Endothelial cell of umbilical vein (primary cell): ENCODE results near the gene SHISA8. TPM values are rescaled to one million over a fixed set of nuclear protein-coding genes. Genes with fewer than 3 reads are reported as not detected.

ENCODE experiments used
- BruUV-seq: library from RNA; stranded (reverse); fragments of 400-500 nt; replicated peaks from 2 replicates; lab custom pipeline; 2021; lab: Mats Ljungman, UMichigan
- CTCF ChIA-PET: fragments of 300-600, 350-600 bp; sonication (Branson Sonifier 250); formaldehyde crosslinking; loops from one replicate; lab custom pipeline; 2021; ENCODE audit warnings: antibody characterized with exemption, inconsistent platforms; lab: Charles Lee
- POLR2A ChIA-PET: fragments of 300-600, 350-600 bp; sonication (Branson Sonifier 250); formaldehyde crosslinking; loops from one replicate; lab custom pipeline; 2021; ENCODE audit warnings: antibody characterized with exemption, inconsistent platforms; lab: Charles Lee
- DNase-seq: peaks from one replicate; pipeline ENCODE4 v3.0.0-alpha.2; 2011; ENCODE audit warnings: low read depth, low spot score
- FAIRE-seq: peaks from 2 replicates; lab custom pipeline; 2011; peaks lifted over from hg19 to GRCh38; lab: Jason Lieb, UNC
- H2AFZ ChIP-seq: 2 replicates; pipeline ENCODE4 v1.6.0; 2012; ENCODE audit warnings: low read depth, low read length, control low read depth, inconsistent platforms
- H3K27ac ChIP-seq: 2 replicates; pipeline ENCODE4 v1.5.1; 2011; ENCODE audit warnings: low read depth, mild to moderate bottlenecking, control low read depth, low read length, moderate library complexity; ENCODE audit not compliant: insufficient read depth
- H3K27me3 ChIP-seq, 2 experiments: 2 replicates each; pipeline versions ENCODE4 v1.6.0 to v1.6.1; 2011; ENCODE audit warnings: low read length in 2 of 2, mixed read lengths in 1 of 2; ENCODE audit not compliant: control insufficient read depth in 2 of 2, insufficient read depth in 2 of 2
- H3K36me3 ChIP-seq, 2 experiments: 2 replicates in 1 of 2; 3 replicates in 1 of 2; pipeline ENCODE4 v1.5.1; 2011; ENCODE audit warnings: low read length in 2 of 2, mild to moderate bottlenecking in 1 of 2, moderate library complexity in 1 of 2; ENCODE audit not compliant: control insufficient read depth in 2 of 2, insufficient read depth in 2 of 2; ENCODE audit errors: extremely low read depth in 1 of 2
- H3K4me1 ChIP-seq: 3 replicates; pipeline ENCODE4 v1.5.1; 2011; ENCODE audit warnings: mild to moderate bottlenecking, low read length; ENCODE audit not compliant: control insufficient read depth, insufficient read depth; ENCODE audit errors: extremely low read depth
- H3K4me2 ChIP-seq: 2 replicates; pipeline ENCODE4 v1.6.1; 2011; ENCODE audit warnings: low read length, control low read depth, mixed read lengths; ENCODE audit not compliant: insufficient read depth
- H3K4me3 ChIP-seq, 3 experiments: fragments of 200-600 bp in 1 of 3; sonication (generic), shearing (Covaris generic) in 1 of 3; replicated peaks in 1 of 3; 2 replicates each; pipeline ENCODE4 v1.5.1; 2011 to 2016; ENCODE audit warnings: control low read depth in 3 of 3, low read length in 3 of 3, mild to moderate bottlenecking in 2 of 3, inconsistent platforms in 1 of 3, low read depth in 1 of 3, moderate library complexity in 1 of 3; ENCODE audit not compliant: insufficient read depth in 1 of 3
- H3K79me2 ChIP-seq: 2 replicates; pipeline ENCODE4 v1.6.0; 2012; ENCODE audit warnings: low read length, inconsistent platforms; ENCODE audit not compliant: control insufficient read depth, insufficient read depth
- H3K9ac ChIP-seq: replicated peaks from 2 replicates; pipeline ENCODE3; 2011; ENCODE audit warnings: low read length, control low read depth; ENCODE audit not compliant: insufficient read depth; ENCODE audit errors: extremely low read depth
- H3K9me1 ChIP-seq: replicated peaks from 3 replicates; pipeline ENCODE4 v1.6.0; 2011; ENCODE audit warnings: mild to moderate bottlenecking, low read length; ENCODE audit not compliant: control insufficient read depth, insufficient read depth; ENCODE audit errors: extremely low read depth
- H3K9me3 ChIP-seq: replicated peaks from 2 replicates; pipeline ENCODE4 v1.5.1; 2012; ENCODE audit warnings: low read length, inconsistent platforms; ENCODE audit not compliant: control insufficient read depth, insufficient read depth
- H4K20me1 ChIP-seq: replicated peaks from 2 replicates; pipeline ENCODE3; 2011; ENCODE audit warnings: mild to moderate bottlenecking, low read length; ENCODE audit not compliant: control insufficient read depth, insufficient read depth; ENCODE audit errors: extremely low read depth
- CTCF ChIP-seq, 2 donors: IDR thresholded peaks; 1 replicate in 1 of 2; 2 replicates in 1 of 2; pipeline ENCODE4 v1.5.1; 2011; ENCODE audit warnings: low read length in 2 of 2, mild to moderate bottlenecking in 2 of 2, moderate library complexity in 2 of 2, control low read depth in 1 of 2, inconsistent platforms in 1 of 2, low read depth in 1 of 2; ENCODE audit not compliant: insufficient read depth in 1 of 2; ENCODE audit errors: extremely low read depth in 1 of 2
- EZH2 ChIP-seq: IDR thresholded peaks from 2 replicates; pipeline ENCODE4 v1.6.1; 2012; ENCODE audit warnings: borderline replicate concordance, low read depth, mild to moderate bottlenecking, moderate library complexity, low read length, inconsistent platforms; ENCODE audit not compliant: severe bottlenecking
- FOS ChIP-seq: IDR thresholded peaks from 2 replicates; pipeline ENCODE4 v1.6.1; 2011; ENCODE audit warnings: mild to moderate bottlenecking, low read length, moderate library complexity, borderline replicate concordance; ENCODE audit not compliant: insufficient read depth
- GATA2 ChIP-seq: IDR thresholded peaks from 2 replicates; pipeline ENCODE4 v1.7.0; 2011; ENCODE audit warnings: low read depth, mild to moderate bottlenecking, moderate library complexity, mixed read lengths, low read length; ENCODE audit not compliant: insufficient read length, insufficient read depth
- JUN ChIP-seq: IDR thresholded peaks from 2 replicates; pipeline ENCODE4 v1.6.1; 2011; ENCODE audit warnings: borderline replicate concordance, low read depth; ENCODE audit not compliant: insufficient read length, insufficient read depth
- MAX ChIP-seq: IDR thresholded peaks from 2 replicates; pipeline ENCODE4 v1.6.1; 2011; ENCODE audit not compliant: insufficient read depth, insufficient read length
- MYC ChIP-seq: IDR thresholded peaks from one replicate; pipeline ENCODE4 v1.6.1; 2011; ENCODE audit warnings: mild to moderate bottlenecking, low read depth, low read length
- POLR2A ChIP-seq: IDR thresholded peaks from 2 replicates; pipeline ENCODE4 v1.6.1; 2012; ENCODE audit warnings: low read depth, mild to moderate bottlenecking, control low read depth, low read length
- POLR2AphosphoS5 ChIP-seq: IDR thresholded peaks from 2 replicates; pipeline ENCODE4 v1.6.1; 2012; ENCODE audit warnings: low read depth, mild to moderate bottlenecking, control low read depth, low read length, moderate library complexity; ENCODE audit not compliant: insufficient read depth
- dilution Hi-C: fragments of 300-500 bp; cut with MboI; formaldehyde crosslinking; loops from one replicate; pipeline ENCODE4 v1.15.0; 2019; ENCODE audit warnings: low sequenced_read_pairs; ENCODE audit not compliant: extremely low pct_ligation_motif_present
- intact Hi-C: fragments of 100-400 bp; cut with micrococcal nuclease; formaldehyde crosslinking; loops from one replicate; pipeline ENCODE4 v1.10.0; 2022
- polyA plus RNA-seq, 4 experiments: library from polyadenylated mRNA; depleted of rRNA in 3 of 4; stranded (reverse) in 3 of 4; unstranded in 1 of 4; fragments of >200 nt; gene quantifications; 2 replicates each; pipeline versions ENCODE4 v1.2.1 to v1.2.3, GENCODE V29; 2011 to 2012; ENCODE audit warnings: missing spikeins in 1 of 4
- total RNA-seq: library from RNA; stranded (reverse); gene quantifications from 2 replicates; pipeline ENCODE4 v1.2.3, GENCODE V29; 2021

SHISA8 gene
- total and polyA plus RNA-seq, 2 donors (not counting 3 experiments of a cell fraction or from before 2014, with no cell fraction given), result not detected

DNA sequence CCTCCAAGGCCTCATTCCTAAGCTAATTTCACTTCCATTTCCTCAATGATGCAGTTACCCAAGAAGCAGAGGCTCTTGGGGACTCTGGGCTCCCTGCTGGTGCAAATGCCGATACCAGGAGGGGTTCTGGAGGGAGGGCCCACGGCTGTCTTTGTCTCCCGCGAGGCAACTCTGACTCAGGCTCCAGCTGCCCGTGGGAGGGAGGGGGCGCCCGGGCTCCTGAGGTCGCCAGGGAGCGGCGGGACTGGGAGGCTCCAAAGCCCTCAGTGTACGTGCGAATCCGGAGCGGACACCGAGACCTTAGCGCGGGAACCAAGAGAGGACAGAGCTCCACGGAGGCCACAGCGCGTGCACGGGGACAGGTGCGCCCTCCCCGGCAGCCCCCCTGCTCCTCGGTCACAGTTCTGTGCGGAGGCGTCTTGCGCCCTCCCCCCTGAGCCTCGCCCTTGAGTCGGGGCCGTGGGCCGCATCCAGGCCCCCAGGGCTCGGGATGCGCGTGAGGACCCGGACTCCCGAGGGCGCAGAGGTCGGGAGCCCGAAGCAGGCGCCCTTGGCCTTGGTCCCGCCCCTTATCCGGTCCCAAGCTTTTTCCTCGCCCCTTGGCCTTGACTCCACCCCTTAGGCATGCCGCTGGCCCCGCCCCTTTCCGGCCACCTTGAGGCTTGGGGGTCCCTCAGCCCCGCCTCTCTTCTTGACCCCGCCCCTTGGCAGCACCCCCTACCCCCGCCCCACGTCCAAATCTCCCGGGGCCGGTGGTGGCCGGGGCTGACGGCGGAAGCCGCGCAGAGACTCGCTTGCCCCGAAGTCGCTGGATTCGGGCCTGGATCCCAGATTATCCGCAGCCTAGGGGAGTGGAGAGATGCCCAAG lies 4.7 kb upstream of the SHISA8 start:
- Histone ChIP-seq H3K4me1 (peaks cover 11% of the 10 kb centered on the region), H3K4me3 (peak overlapping the region in 2 of 3 experiments; percentile 27 to 28), H3K79me2 (no peaks in the 10 kb centered on the region), H3K4me2 (peak overlapping the region; percentile 63), H3K9ac (no peak overlapping the region), H3K9me1 (no peaks in the 10 kb centered on the region), H3K9me3 (no peaks in the 10 kb centered on the region), H4K20me1 (no peaks in the 10 kb centered on the region), H3K36me3 (no peaks in the 10 kb centered on the region), H2AFZ (peak overlapping the region; percentile 66), H3K27me3 (peaks cover 24% of the 10 kb centered on the region in 2 experiments), H3K27ac (no peak overlapping the region)
- CTCF ChIA-PET, result interaction anchor here (1.0 to 2.1 kb wide), 4 partner anchors 10 to 222 kb away, joined by 3 to 8 read pairs (median 4); no protein-coding TSS in a partner anchor
- dilution Hi-C loops (no loop called here), intact Hi-C loops (no loop called here)
- no peak for TF ChIP-seq EZH2
- no peak for TF ChIP-seq MYC
- TF ChIP-seq GATA2, result no peak
- no peak for TF ChIP-seq POLR2A
- no peak for TF ChIP-seq FOS
- TF ChIP-seq POLR2AphosphoS5, result no peak
- TF ChIP-seq MAX, result no peak
- no peak for TF ChIP-seq CTCF (IDR thresholded peaks at IDR 0.05; ENCODE audit: extremely low read depth in 1 of 2, insufficient read depth in 1 of 2, low read depth in 1 of 2, low read length in 2 of 2)
- no peak for TF ChIP-seq JUN
- no peak for DNase-seq
- POLR2A ChIA-PET, result no interaction called here
- BruUV-seq, result no TSS peak
- FAIRE-seq, result no peak
